Neural cell (in vitro differentiated cells): ENCODE data around the gene STRN. TPM values are rescaled to one million over a fixed set of nuclear protein-coding genes. Genes with fewer than 3 reads are reported as not detected.

ENCODE experiments used
- H2AFZ ChIP-seq: fragments of 200-600, 300-800 bp; sonication (generic), shearing (Covaris generic); 2 replicates; pipeline ENCODE4 v1.6.0; 2014; ENCODE audit warnings: low read depth, mild to moderate bottlenecking, antibody characterized with exemption, low read length, moderate library complexity
- H3F3A ChIP-seq: fragments of 200-600 bp; shearing (Covaris generic); 2 replicates; pipeline ENCODE4 v1.6.1; 2016; ENCODE audit warnings: mild to moderate bottlenecking, moderate library complexity, mixed read lengths, antibody characterized with exemption, low read length; ENCODE audit not compliant: insufficient read depth, poor library complexity, severe bottlenecking
- H3K27ac ChIP-seq: fragments of 200-600, 300-800 bp; sonication (generic), shearing (Covaris generic); 2 replicates; pipeline ENCODE4 v1.5.1; 2014; ENCODE audit warnings: mild to moderate bottlenecking, low read length, moderate library complexity
- H3K27me3 ChIP-seq: fragments of 300-800, 200-600 bp; sonication (generic), shearing (Covaris generic); 2 replicates; pipeline ENCODE4 v1.6.0; 2014; ENCODE audit warnings: mild to moderate bottlenecking, low read depth, low read length, moderate library complexity; ENCODE audit not compliant: insufficient read depth
- H3K36me3 ChIP-seq: fragments of 300-800, 200-600 bp; sonication (generic), shearing (Covaris generic); 2 replicates; pipeline ENCODE4 v1.5.1; 2014; ENCODE audit warnings: mild to moderate bottlenecking, antibody characterized with exemption, low read length, moderate library complexity; ENCODE audit not compliant: insufficient read depth
- H3K4me2 ChIP-seq: fragments of 300-800, 200-600 bp; sonication (generic), shearing (Covaris generic); 2 replicates; pipeline ENCODE4 v1.6.0; 2014; ENCODE audit warnings: mild to moderate bottlenecking, low read length
- H3K4me3 ChIP-seq: fragments of 300-800, 200-600 bp; sonication (generic), shearing (Covaris generic); 2 replicates; pipeline ENCODE4 v1.5.1; 2014; ENCODE audit warnings: mild to moderate bottlenecking, low read length, moderate library complexity
- H3K79me2 ChIP-seq: fragments of 200-600 bp; shearing (Covaris generic); replicated peaks from 2 replicates; pipeline ENCODE4 v1.6.0; 2014; ENCODE audit warnings: mild to moderate bottlenecking, low read length, moderate library complexity; ENCODE audit not compliant: insufficient read depth
- H3K9ac ChIP-seq: fragments of 300-800, 200-600 bp; sonication (generic), shearing (Covaris generic); 2 replicates; pipeline ENCODE4 v1.6.1; 2016; ENCODE audit warnings: mild to moderate bottlenecking, low read length, mixed read lengths
- H3K9me2 ChIP-seq: fragments of 200-600 bp; shearing (Covaris generic); 2 replicates; pipeline ENCODE4 v1.6.1; 2016; ENCODE audit warnings: mild to moderate bottlenecking, low read length, mixed read lengths; ENCODE audit not compliant: insufficient read depth
- H3K9me3 ChIP-seq: fragments of 200-600, 300-800 bp; sonication (generic), shearing (Covaris generic); 2 replicates; pipeline ENCODE4 v1.6.1; 2016; ENCODE audit warnings: mild to moderate bottlenecking, mixed run types, low read length, moderate library complexity, mixed read lengths
- H4K20me1 ChIP-seq: fragments of 200-600 bp; shearing (Covaris generic); 2 replicates; pipeline ENCODE4 v1.6.1; 2016; ENCODE audit warnings: mild to moderate bottlenecking, mixed run types; ENCODE audit not compliant: insufficient read depth
- EP300 ChIP-seq: fragments of 450-650 bp; conservative IDR thresholded peaks from 2 replicates; pipeline ENCODE4 v1.6.1; 2014; ENCODE audit warnings: antibody characterized with exemption, mild to moderate bottlenecking, moderate library complexity; ENCODE audit not compliant: poor library complexity, severe bottlenecking
- EZH2 ChIP-seq: fragments of 200-600, 300-800 bp; shearing (Covaris generic), sonication (generic); IDR thresholded peaks from 2 replicates; pipeline ENCODE4 v1.6.1; 2014; ENCODE audit warnings: antibody characterized with exemption, low read length, borderline replicate concordance, mild to moderate bottlenecking; ENCODE audit not compliant: insufficient read depth, poor library complexity, severe bottlenecking
- MXI1 ChIP-seq: fragments of 450-650 bp; conservative IDR thresholded peaks from 2 replicates; pipeline ENCODE4 v1.6.1; 2014; ENCODE audit warnings: antibody characterized with exemption, mild to moderate bottlenecking; ENCODE audit not compliant: poor library complexity, severe bottlenecking
- POLR2AphosphoS5 ChIP-seq: IDR thresholded peaks from 2 replicates; pipeline ENCODE4 v1.6.1; 2012
- RAD21 ChIP-seq: fragments of 450-650 bp; conservative IDR thresholded peaks from 2 replicates; pipeline ENCODE4 v1.6.1; 2014; ENCODE audit warnings: antibody characterized with exemption, mild to moderate bottlenecking, moderate library complexity
- SMC3 ChIP-seq: fragments of 450-650 bp; conservative IDR thresholded peaks from 2 replicates; pipeline ENCODE4 v1.6.1; 2014; ENCODE audit warnings: antibody characterized with exemption, mild to moderate bottlenecking, moderate library complexity; ENCODE audit not compliant: poor library complexity
- TAF1 ChIP-seq: IDR thresholded peaks from 2 replicates; pipeline ENCODE4 v1.6.1; 2012; ENCODE audit warnings: low read depth
- polyA plus RNA-seq: library from polyadenylated mRNA; depleted of rRNA; stranded (reverse); fragments of >200 nt; gene quantifications from 2 replicates; pipeline ENCODE4 v1.2.3, GENCODE V29; 2014
- TF ChIP-seq, protein P1 (sequence below): IDR thresholded peaks from 2 replicates; pipeline ENCODE4 v1.6.1; 2012; ENCODE audit warnings: borderline replicate concordance
- TF ChIP-seq, protein P2 (sequence below): fragments of 450-650 bp; IDR thresholded peaks from 2 replicates; pipeline ENCODE4 v1.5.1; 2014; ENCODE audit warnings: antibody characterized with exemption, mild to moderate bottlenecking, moderate library complexity; ENCODE audit not compliant: poor library complexity, severe bottlenecking

STRN gene
- polyA plus RNA-seq, 1 donor from 2014 or later: 9.9 TPM

DNA sequence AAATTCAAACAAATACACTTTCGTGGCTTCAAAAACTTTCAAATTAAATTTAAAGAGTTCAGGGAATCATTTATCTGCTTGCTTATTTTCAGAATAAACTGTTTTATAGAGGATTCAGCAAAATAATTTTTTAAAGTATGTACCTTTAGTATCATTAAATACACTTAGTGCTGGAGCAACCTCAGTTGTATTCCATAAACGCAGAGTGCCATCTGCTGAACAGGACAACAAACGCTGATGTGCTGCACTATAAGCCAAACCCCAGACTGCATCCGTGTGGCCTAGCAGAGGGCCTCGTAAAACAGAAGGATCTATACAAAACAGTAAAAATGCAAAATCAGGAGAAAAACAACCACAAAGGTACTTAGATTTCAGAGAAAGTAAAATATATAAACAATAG lies 108.6 kb downstream of the STRN start:
- Histone ChIP-seq H3K36me3 (peaks cover 7% of the 10 kb centered on the region), H3K27ac (no peak overlapping the region), H3F3A (no peaks in the 10 kb centered on the region), H2AFZ (no peak overlapping the region), H3K79me2 (no peaks in the 10 kb centered on the region), H3K9me2 (no peaks in the 10 kb centered on the region), H4K20me1 (no peaks in the 10 kb centered on the region), H3K4me3 (no peak overlapping the region), H3K9me3 (no peaks in the 10 kb centered on the region), H3K27me3 (no peaks in the 10 kb centered on the region), H3K9ac (no peak overlapping the region), H3K4me2 (no peak overlapping the region)
- TF ChIP-seq, protein P1, sequence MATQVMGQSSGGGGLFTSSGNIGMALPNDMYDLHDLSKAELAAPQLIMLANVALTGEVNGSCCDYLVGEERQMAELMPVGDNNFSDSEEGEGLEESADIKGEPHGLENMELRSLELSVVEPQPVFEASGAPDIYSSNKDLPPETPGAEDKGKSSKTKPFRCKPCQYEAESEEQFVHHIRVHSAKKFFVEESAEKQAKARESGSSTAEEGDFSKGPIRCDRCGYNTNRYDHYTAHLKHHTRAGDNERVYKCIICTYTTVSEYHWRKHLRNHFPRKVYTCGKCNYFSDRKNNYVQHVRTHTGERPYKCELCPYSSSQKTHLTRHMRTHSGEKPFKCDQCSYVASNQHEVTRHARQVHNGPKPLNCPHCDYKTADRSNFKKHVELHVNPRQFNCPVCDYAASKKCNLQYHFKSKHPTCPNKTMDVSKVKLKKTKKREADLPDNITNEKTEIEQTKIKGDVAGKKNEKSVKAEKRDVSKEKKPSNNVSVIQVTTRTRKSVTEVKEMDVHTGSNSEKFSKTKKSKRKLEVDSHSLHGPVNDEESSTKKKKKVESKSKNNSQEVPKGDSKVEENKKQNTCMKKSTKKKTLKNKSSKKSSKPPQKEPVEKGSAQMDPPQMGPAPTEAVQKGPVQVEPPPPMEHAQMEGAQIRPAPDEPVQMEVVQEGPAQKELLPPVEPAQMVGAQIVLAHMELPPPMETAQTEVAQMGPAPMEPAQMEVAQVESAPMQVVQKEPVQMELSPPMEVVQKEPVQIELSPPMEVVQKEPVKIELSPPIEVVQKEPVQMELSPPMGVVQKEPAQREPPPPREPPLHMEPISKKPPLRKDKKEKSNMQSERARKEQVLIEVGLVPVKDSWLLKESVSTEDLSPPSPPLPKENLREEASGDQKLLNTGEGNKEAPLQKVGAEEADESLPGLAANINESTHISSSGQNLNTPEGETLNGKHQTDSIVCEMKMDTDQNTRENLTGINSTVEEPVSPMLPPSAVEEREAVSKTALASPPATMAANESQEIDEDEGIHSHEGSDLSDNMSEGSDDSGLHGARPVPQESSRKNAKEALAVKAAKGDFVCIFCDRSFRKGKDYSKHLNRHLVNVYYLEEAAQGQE: no peak
- TF ChIP-seq RAD21: no peak
- no peak for TF ChIP-seq TAF1
- TF ChIP-seq POLR2AphosphoS5: no peak
- TF ChIP-seq, protein P2, sequence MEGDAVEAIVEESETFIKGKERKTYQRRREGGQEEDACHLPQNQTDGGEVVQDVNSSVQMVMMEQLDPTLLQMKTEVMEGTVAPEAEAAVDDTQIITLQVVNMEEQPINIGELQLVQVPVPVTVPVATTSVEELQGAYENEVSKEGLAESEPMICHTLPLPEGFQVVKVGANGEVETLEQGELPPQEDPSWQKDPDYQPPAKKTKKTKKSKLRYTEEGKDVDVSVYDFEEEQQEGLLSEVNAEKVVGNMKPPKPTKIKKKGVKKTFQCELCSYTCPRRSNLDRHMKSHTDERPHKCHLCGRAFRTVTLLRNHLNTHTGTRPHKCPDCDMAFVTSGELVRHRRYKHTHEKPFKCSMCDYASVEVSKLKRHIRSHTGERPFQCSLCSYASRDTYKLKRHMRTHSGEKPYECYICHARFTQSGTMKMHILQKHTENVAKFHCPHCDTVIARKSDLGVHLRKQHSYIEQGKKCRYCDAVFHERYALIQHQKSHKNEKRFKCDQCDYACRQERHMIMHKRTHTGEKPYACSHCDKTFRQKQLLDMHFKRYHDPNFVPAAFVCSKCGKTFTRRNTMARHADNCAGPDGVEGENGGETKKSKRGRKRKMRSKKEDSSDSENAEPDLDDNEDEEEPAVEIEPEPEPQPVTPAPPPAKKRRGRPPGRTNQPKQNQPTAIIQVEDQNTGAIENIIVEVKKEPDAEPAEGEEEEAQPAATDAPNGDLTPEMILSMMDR: no peak
- TF ChIP-seq EP300: no peak
- no peak for TF ChIP-seq SMC3
- TF ChIP-seq MXI1: no peak
- TF ChIP-seq EZH2: no peak

DNA sequence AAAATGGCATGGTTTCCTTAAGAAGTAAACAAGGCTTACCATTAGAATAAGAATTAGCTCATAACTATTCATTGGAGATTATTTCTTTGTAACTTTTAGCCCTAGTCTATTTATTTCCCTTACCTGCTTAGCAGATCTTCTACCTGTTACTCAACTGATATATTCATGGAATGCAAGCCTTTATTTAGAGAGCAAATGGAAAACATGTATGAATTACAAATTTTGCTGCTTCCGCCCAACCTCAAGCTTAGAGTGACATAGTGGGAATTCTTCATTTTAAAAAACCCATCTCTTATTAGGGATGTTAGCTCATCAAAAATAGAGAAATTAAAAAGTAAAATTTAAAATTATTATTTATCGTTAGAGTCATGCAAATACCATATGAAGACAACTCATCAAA lies 110.9 kb downstream of the STRN start:
- H3K27ac ChIP-seq: no peak overlapping the region
- no peaks in the 10 kb centered on the region for H3K79me2 ChIP-seq
- no peaks in the 10 kb centered on the region for H3F3A ChIP-seq
- TF ChIP-seq, protein P2: no peak
- TF ChIP-seq POLR2AphosphoS5 (no peak), TAF1 (no peak), EZH2 (no peak), RAD21 (no peak), SMC3 (no peak), EP300 (no peak), MXI1 (no peak)
- TF ChIP-seq, protein P1: no peak
- no peaks in the 10 kb centered on the region for H3K36me3 ChIP-seq
- no peak overlapping the region for H2AFZ ChIP-seq
- no peaks in the 10 kb centered on the region for H4K20me1 ChIP-seq
- no peak overlapping the region for H3K9ac ChIP-seq
- no peak overlapping the region for H3K4me2 ChIP-seq
- H3K27me3 ChIP-seq: no peaks in the 10 kb centered on the region
- no peaks in the 10 kb centered on the region for H3K9me2 ChIP-seq
- no peak overlapping the region for H3K4me3 ChIP-seq
- H3K9me3 ChIP-seq: no peaks in the 10 kb centered on the region
